OCI-LY7 (cell line): ENCODE measurements around the gene CHD2. TPM values are rescaled to one million over a fixed set of nuclear protein-coding genes. Genes with fewer than 3 reads are reported as not detected.

Experiments used
- BruUV-seq: library from RNA; stranded (reverse); fragments of 400-500 nt; replicated peaks from 2 replicates; lab custom pipeline; 2021; lab: Mats Ljungman, UMichigan
- CTCF ChIA-PET: fragments of 300-600 bp; sonication (Branson Sonifier 250); formaldehyde crosslinking; loops from one replicate; lab custom pipeline; 2022; ENCODE audit warnings: antibody characterized with exemption; ENCODE audit not compliant: unreplicated experiment; lab: Charles Lee
- POLR2A ChIA-PET: fragments of 300-600 bp; sonication (Branson Sonifier 250); formaldehyde crosslinking; loops from one replicate; lab custom pipeline; 2022; ENCODE audit warnings: antibody characterized with exemption; lab: Charles Lee
- DNase-seq: peaks from one replicate; pipeline ENCODE4 v3.0.0-alpha.2; 2015; ENCODE audit warnings: low spot score
- H2AFZ ChIP-seq: fragments of 200-600 bp; sonication (generic), shearing (Covaris generic); 2 replicates; pipeline ENCODE4 v1.6.1; 2014; ENCODE audit warnings: mild to moderate bottlenecking, antibody characterized with exemption, low read length, moderate library complexity
- H3K27ac ChIP-seq: fragments of 200-600 bp; sonication (generic); 2 replicates; pipeline ENCODE4 v1.5.1; 2014; ENCODE audit warnings: mixed run types, low read depth, mild to moderate bottlenecking, moderate library complexity, low read length, inconsistent platforms; ENCODE audit not compliant: poor library complexity, severe bottlenecking
- H3K36me3 ChIP-seq: fragments of 200-600 bp; sonication (generic); 2 replicates; pipeline ENCODE4 v1.6.1; 2014; ENCODE audit warnings: mild to moderate bottlenecking, antibody characterized with exemption, low read length, moderate library complexity, mixed read lengths; ENCODE audit not compliant: insufficient read depth
- H3K4me1 ChIP-seq: fragments of 200-600 bp; sonication (generic); 2 replicates; pipeline ENCODE4 v1.5.1; 2014; ENCODE audit warnings: mild to moderate bottlenecking, low read length; ENCODE audit not compliant: insufficient read depth, poor library complexity, severe bottlenecking
- H3K4me2 ChIP-seq: fragments of 200-600 bp; sonication (generic); 2 replicates; pipeline ENCODE4 v1.6.1; 2014; ENCODE audit warnings: mild to moderate bottlenecking, low read length
- H3K4me3 ChIP-seq: fragments of 200-600 bp; sonication (generic); 2 replicates; pipeline ENCODE4 v1.5.1; 2014; ENCODE audit warnings: mild to moderate bottlenecking, low read depth, low read length; ENCODE audit not compliant: poor library complexity, severe bottlenecking
- H3K79me2 ChIP-seq: fragments of 200-600 bp; sonication (generic); 2 replicates; pipeline ENCODE4 v1.6.1; 2016; ENCODE audit warnings: low read depth, mild to moderate bottlenecking, low read length, moderate library complexity, mixed read lengths; ENCODE audit not compliant: insufficient read depth
- H3K9me2 ChIP-seq: fragments of 200-600 bp; sonication (generic); 2 replicates; pipeline ENCODE4 v1.6.1; 2016; ENCODE audit warnings: mild to moderate bottlenecking, low read length, mixed read lengths; ENCODE audit not compliant: insufficient read depth
- H3K9me3 ChIP-seq: fragments of 200-600 bp; sonication (generic); 2 replicates; pipeline ENCODE4 v1.6.1; 2014; ENCODE audit warnings: mild to moderate bottlenecking, mixed run types, low read length, mixed read lengths
- H4K20me1 ChIP-seq: fragments of 200-600 bp; sonication (generic); 2 replicates; pipeline ENCODE4 v1.6.1; 2014; ENCODE audit warnings: mild to moderate bottlenecking, antibody characterized with exemption, low read length, moderate library complexity, mixed read lengths; ENCODE audit not compliant: insufficient read depth
- EZH2phosphoT487 ChIP-seq: fragments of 200-600 bp; sonication (generic); IDR thresholded peaks from 2 replicates; pipeline ENCODE4 v1.6.1; 2018; ENCODE audit warnings: low read depth, borderline replicate concordance, mild to moderate bottlenecking, mixed run types, antibody characterized with exemption, low read length, moderate library complexity, mixed read lengths
- intact Hi-C: fragments of 100-400 bp; cut with micrococcal nuclease; formaldehyde crosslinking; loops from one replicate; pipeline ENCODE4 v1.10.0; 2022; ENCODE audit not compliant: unreplicated experiment
- total RNA-seq, 2 experiments: library from RNA; depleted of rRNA in 1 of 2; stranded (reverse); fragments of >200 nt in 1 of 2; shearing (Covaris generic) in 1 of 2; gene quantifications; 2 replicates each; pipeline ENCODE4 v1.2.3, GENCODE V29; 2014 to 2022
- TF ChIP-seq, protein P1 (sequence below): fragments of 200-600 bp; sonication (generic); conservative IDR thresholded peaks from 2 replicates; pipeline ENCODE4 v1.5.1; 2014; ENCODE audit warnings: mild to moderate bottlenecking, antibody characterized with exemption, low read length, moderate library complexity, mixed read lengths

CHD2 gene
- total RNA-seq, 2 experiments from 2014 or later: 133 to 213 TPM

DNA sequence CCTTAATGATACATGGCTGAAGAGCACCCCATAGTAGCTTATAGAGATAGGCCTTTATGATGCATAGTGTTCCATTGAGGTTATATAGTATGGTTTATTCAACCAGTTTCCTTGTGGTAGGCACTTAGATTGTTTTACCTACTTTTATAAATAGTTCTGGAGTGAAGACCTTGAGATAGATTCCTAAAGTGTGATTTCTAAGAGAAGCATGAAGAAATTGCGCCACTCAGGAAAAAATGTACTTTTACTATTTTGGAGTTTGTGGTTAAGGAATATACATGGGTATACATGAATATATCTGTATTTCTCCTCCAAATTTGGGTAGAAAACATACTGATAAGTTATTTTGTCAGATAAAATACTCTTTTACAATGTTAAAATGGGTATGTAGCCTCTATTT is 70.5 kb downstream of the CHD2 start:
- Histone ChIP-seq H3K79me2 (no peaks in the 10 kb centered on the region), H3K36me3 (peaks cover 95% of the 10 kb centered on the region), H3K9me2 (no peaks in the 10 kb centered on the region), H3K9me3 (no peaks in the 10 kb centered on the region), H4K20me1 (no peaks in the 10 kb centered on the region), H3K4me2 (no peak overlapping the region), H3K4me3 (no peak overlapping the region), H3K4me1 (no peaks in the 10 kb centered on the region), H2AFZ (no peak overlapping the region), H3K27ac (no peak overlapping the region)
- ChIA-PET CTCF (no interaction called here), POLR2A (interaction anchor here (0.5 to 1.4 kb wide), 2 partner anchors 9 to 17 kb away, joined by 4 to 10 read pairs; no protein-coding TSS in a partner anchor)
- no TSS peak for BruUV-seq
- no peak for DNase-seq
- TF ChIP-seq, protein P1, sequence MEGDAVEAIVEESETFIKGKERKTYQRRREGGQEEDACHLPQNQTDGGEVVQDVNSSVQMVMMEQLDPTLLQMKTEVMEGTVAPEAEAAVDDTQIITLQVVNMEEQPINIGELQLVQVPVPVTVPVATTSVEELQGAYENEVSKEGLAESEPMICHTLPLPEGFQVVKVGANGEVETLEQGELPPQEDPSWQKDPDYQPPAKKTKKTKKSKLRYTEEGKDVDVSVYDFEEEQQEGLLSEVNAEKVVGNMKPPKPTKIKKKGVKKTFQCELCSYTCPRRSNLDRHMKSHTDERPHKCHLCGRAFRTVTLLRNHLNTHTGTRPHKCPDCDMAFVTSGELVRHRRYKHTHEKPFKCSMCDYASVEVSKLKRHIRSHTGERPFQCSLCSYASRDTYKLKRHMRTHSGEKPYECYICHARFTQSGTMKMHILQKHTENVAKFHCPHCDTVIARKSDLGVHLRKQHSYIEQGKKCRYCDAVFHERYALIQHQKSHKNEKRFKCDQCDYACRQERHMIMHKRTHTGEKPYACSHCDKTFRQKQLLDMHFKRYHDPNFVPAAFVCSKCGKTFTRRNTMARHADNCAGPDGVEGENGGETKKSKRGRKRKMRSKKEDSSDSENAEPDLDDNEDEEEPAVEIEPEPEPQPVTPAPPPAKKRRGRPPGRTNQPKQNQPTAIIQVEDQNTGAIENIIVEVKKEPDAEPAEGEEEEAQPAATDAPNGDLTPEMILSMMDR: no peak
- no peak for TF ChIP-seq EZH2phosphoT487
- intact Hi-C loops: no loop called here

DNA sequence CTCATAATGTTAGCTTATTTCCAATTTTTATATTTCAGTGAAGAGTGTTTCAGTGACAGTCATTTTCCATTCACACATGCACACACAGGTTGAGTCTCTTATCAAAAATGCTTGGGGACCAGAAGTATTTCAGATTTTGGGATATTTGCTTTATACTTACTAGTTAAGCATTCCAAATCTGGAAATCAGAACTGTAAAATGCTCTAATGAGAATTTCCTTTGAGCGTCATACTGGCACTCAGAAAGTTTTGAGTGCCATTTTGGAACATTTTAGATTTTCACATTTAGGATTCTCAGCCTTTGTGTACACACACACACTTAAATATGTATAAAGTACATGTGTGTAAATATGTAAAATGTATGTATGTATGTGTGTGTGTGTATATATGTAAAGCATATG is 71.0 kb downstream of the CHD2 start:
- Histone ChIP-seq H3K27ac (no peak overlapping the region), H2AFZ (no peak overlapping the region), H3K36me3 (peaks cover 99% of the 10 kb centered on the region), H3K79me2 (no peaks in the 10 kb centered on the region), H3K9me3 (no peaks in the 10 kb centered on the region), H3K4me2 (no peak overlapping the region), H3K4me3 (no peak overlapping the region), H3K9me2 (no peaks in the 10 kb centered on the region), H3K4me1 (no peaks in the 10 kb centered on the region), H4K20me1 (no peaks in the 10 kb centered on the region)
- TF ChIP-seq, protein P1: no peak
- no peak for TF ChIP-seq EZH2phosphoT487
- BruUV-seq: no TSS peak
- no peak for DNase-seq
- CTCF ChIA-PET: no interaction called here
- POLR2A ChIA-PET: interaction anchor here (0.5 kb wide), 1 partner anchor 9 kb away, joined by 4 read pairs; no protein-coding TSS in a partner anchor
- intact Hi-C loops: no loop called here

DNA sequence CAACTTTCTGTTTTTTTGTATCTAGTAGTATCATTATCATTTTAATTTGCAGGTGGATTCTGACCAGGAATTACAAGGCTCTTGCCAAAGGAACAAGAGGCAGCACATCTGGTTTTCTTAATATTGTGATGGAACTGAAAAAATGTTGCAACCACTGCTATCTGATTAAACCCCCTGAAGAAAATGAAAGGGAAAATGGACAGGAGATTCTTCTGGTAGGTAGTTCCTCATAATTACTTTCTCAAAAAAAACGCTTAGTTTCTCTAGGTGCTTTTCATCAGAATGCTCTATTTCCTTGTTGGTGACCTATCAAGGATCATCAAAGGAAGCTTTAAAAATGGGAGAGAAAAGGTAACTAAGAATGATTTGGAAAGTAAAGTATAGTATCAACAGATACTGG is 71.6 kb downstream of the CHD2 start:
- intact Hi-C loops: no loop called here
- Histone ChIP-seq H3K9me3 (no peaks in the 10 kb centered on the region), H2AFZ (no peak overlapping the region), H3K27ac (no peak overlapping the region), H3K4me2 (no peak overlapping the region), H3K4me1 (no peaks in the 10 kb centered on the region), H3K36me3 (peaks cover 99% of the 10 kb centered on the region), H4K20me1 (no peaks in the 10 kb centered on the region), H3K4me3 (no peak overlapping the region), H3K9me2 (no peaks in the 10 kb centered on the region), H3K79me2 (no peaks in the 10 kb centered on the region)
- ChIA-PET CTCF (no interaction called here), POLR2A (interaction anchor here (0.7 kb wide), 1 partner anchor 1416 kb away, joined by 3 read pairs; no protein-coding TSS in a partner anchor)
- DNase-seq: no peak
- BruUV-seq: no TSS peak
- TF ChIP-seq EZH2phosphoT487: no peak
- TF ChIP-seq, protein P1: no peak
